ENCODE results near the gene NECAP2. TPM values are rescaled to one million over a fixed set of nuclear protein-coding genes. Genes with fewer than 3 reads are reported as not detected.

Gene NECAP2
- total RNA-seq, 1 experiment from 2014 or later, result 45.7 TPM

- H3K36me3 ChIP-seq, result no peaks in the 10 kb centered on the region
- H3K27ac ChIP-seq, result no peak overlapping the region
- H3K4me3 ChIP-seq, result no peak overlapping the region
- H3K27me3 ChIP-seq, result peaks cover 3% of the 10 kb centered on the region; the same call in 1 of the 2 replicates
- no peaks in the 10 kb centered on the region for H3K9me3 ChIP-seq (replicated peaks)
- DNase-seq, result no peak
- H3K4me1 ChIP-seq, result no peaks in the 10 kb centered on the region
These were observed 27.3 kb upstream of the NECAP2 start for GRCh38 chr1:16413191-16413590.

DNA sequence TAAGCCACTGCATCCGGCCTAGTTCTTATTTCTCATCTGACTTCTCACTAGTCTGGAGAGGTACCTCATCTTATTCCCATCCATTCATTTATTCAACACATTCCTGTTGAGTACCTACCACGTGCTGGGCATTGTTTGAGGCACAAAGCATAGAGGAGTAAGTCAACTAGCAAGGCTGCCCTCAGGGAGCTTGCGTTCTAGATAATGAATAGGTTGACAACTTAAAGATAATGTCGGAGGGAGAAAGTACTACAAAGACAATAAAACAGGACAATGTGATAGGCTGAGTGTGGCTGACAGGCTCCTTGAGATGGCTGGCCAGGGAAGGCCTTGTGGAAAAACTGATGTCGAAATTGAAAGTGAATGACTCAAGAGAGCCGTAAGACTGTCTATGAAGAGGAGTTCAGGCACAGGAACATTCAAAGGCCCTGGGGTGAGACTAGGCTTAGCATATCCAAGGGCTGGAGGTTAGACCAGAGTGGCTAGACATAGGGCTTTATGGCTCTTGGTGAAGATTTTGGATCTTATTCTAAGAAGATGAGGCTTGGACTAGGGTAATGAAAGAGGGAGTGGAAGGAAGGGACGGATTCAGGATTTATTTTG is 21.6 kb upstream of the NECAP2 start:
- Histone ChIP-seq H3K36me3 (no peaks in the 10 kb centered on the region), H3K27ac (no peak overlapping the region), H3K4me1 (no peaks in the 10 kb centered on the region), H3K9me3 (replicated peaks) (no peaks in the 10 kb centered on the region), H3K27me3 (no peaks in the 10 kb centered on the region; the same call in 1 of the 2 replicates), H3K4me3 (no peak overlapping the region)
- no peak for DNase-seq

DNA sequence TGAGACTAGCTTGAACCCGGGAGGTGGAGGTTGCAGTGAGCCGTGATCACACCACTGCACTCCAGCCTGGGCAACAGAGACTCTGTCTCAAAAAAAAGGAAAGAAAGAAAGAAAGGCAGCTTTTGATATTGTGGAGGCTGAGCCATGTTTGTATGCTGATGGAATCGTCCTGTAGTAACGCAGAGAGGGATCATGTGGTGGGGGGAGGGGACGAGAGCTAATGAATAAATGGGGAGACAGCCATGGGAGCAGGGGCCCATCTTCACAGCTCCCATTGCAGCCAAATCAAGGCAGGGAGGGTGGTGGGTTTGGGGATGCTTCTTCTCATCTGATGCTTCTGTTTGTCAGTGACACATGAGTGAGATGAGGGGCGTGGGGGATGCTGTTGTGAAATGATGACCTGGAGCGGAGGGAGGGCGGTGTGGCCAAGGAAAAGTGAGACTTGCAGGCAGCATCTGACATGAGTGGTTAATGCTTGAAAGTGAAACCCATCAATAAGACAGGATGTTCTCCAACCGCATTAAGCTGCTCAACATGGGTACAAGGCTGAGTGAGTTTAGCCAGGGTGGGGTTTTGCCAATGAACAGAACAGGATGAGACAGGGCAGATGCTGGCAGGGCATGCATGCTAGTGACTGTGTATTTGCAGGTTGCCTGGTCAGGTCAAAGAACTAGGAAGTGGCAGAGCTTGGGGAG is 20.0 kb upstream of the NECAP2 start:
- Histone ChIP-seq H3K4me3 (no peak overlapping the region), H3K27ac (no peak overlapping the region), H3K36me3 (no peaks in the 10 kb centered on the region), H3K27me3 (peaks cover 8% of the 10 kb centered on the region), H3K4me1 (no peaks in the 10 kb centered on the region), H3K9me3 (replicated peaks) (no peaks in the 10 kb centered on the region)
- no peak for DNase-seq

DNA sequence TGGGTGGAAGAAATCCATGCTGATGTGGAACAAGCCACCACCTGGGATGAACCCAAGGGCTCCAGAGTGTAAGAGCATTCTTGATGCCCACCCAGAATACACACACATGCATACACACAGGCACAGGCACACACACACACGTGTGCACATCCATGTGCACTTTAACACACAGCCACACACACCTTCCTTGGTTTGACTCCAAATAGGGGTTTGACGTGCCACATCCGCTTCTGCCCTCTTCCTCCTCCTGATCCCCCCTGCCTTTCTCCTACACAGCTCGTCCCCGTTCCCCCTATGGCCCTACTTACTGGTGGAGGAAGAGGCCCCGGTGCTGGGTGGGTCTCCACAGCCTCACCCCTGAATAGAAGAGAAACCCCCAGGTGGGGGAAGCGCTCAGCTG is 19.3 kb upstream of the NECAP2 start:
- Histone ChIP-seq H3K4me3 (no peak overlapping the region), H3K27me3 (peaks cover 8% of the 10 kb centered on the region), H3K9me3 (replicated peaks) (no peaks in the 10 kb centered on the region), H3K27ac (no peak overlapping the region), H3K36me3 (no peaks in the 10 kb centered on the region), H3K4me1 (no peaks in the 10 kb centered on the region)
- DNase-seq, result no peak

DNA sequence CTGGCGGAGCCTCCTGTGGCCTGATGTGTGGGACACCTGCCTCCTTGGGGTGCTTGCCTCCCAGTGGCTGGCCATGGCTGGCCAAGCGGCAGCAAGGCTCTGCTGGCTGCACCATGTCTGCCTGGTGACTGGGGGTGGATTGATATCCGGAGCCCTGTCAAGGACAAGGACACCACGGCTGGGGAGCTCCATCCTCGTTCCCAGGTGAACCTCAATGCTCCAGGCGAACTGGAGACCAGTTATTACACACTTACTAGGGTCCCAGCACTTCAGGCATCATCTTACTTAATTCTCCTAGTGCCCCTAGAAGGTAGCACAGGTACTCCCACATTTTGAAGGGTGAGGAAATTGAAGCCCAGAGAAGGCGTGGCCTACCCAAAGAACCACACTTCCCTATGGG is 18.5 kb upstream of the NECAP2 start:
- Histone ChIP-seq H3K9me3 (replicated peaks) (no peaks in the 10 kb centered on the region), H3K27me3 (peaks cover 8% of the 10 kb centered on the region), H3K4me1 (no peaks in the 10 kb centered on the region), H3K27ac (no peak overlapping the region), H3K4me3 (no peak overlapping the region), H3K36me3 (no peaks in the 10 kb centered on the region)
- no peak for DNase-seq

- no peak for DNase-seq
- Histone ChIP-seq H3K4me1 (no peaks in the 10 kb centered on the region), H3K9me3 (replicated peaks) (no peaks in the 10 kb centered on the region), H3K4me3 (no peak overlapping the region), H3K36me3 (no peaks in the 10 kb centered on the region), H3K27me3 (peaks cover 8% of the 10 kb centered on the region; the same call in 1 of the 2 replicates), H3K27ac (no peak overlapping the region)
These were observed 15.1 kb upstream of the NECAP2 start for GRCh38 chr1:16425125-16426025.

GRCh38 chr1:16430606-16431005 is 9.9 kb upstream of the NECAP2 start:
- DNase-seq, result peak; percentile 44 to 62
- H3K27ac ChIP-seq, result no peak overlapping the region
- H3K27me3 ChIP-seq, result no peaks in the 10 kb centered on the region

DNA sequence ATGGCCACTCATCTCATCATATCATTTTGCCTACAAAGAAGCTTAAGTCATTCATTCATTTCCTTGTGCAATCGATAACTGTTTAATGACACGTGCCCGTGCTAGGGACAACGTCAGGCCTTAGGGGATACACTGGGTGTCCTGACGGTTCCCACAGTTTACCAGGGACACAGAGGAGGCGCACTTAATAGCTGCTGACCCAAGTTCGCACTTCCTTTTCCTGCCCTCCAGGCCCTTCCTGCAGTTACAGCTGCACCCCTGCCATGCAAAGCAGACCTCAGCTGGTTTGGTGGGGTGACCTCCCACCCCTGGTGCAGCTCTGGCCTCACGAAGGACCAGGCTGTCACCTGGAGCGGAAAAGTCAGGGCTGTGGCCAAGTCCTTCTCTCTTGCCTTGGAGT is 7.5 kb upstream of the NECAP2 start:
- no peaks in the 10 kb centered on the region for H3K4me1 ChIP-seq
- no peaks in the 10 kb centered on the region for H3K9me3 ChIP-seq (replicated peaks)
- DNase-seq, result no peak
- H3K27me3 ChIP-seq, result no peaks in the 10 kb centered on the region
- no peaks in the 10 kb centered on the region for H3K36me3 ChIP-seq
- no peak overlapping the region for H3K4me3 ChIP-seq
- H3K27ac ChIP-seq, result no peak overlapping the region

More at GRCh38 chr1:16430606-16431005, 9.9 kb upstream of the NECAP2 start:
- Histone ChIP-seq H3K9me3 (replicated peaks) (no peaks in the 10 kb centered on the region), H3K4me1 (no peaks in the 10 kb centered on the region), H3K4me3 (no peak overlapping the region), H3K36me3 (no peaks in the 10 kb centered on the region)

GRCh38 chr1:16434007-16434406 is 6.5 kb upstream of the NECAP2 start:
- Histone ChIP-seq H3K4me3 (no peak overlapping the region), H3K36me3 (no peaks in the 10 kb centered on the region), H3K4me1 (no peaks in the 10 kb centered on the region), H3K27ac (no peak overlapping the region), H3K27me3 (no peaks in the 10 kb centered on the region), H3K9me3 (replicated peaks) (no peaks in the 10 kb centered on the region)
- no peak for DNase-seq

DNA sequence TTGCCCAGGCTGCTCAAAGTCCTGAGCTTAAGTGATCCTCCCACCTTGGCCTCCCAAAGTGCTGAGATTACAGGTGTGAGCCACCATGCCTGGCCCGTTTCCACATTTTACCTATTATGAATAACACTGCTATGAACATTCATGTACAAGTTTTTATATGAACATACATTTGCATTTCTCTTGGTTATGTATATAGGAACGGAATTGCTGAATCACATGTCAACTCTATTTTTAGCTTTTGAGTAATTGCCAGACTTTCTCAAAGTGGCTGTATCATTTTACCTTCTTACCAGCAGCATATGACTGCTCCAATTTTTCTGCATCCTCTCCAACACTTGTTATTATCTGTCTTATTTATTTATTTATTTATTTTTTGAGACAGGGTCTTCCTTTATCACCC is 6.0 kb upstream of the NECAP2 start:
- Histone ChIP-seq H3K27me3 (no peaks in the 10 kb centered on the region), H3K36me3 (no peaks in the 10 kb centered on the region), H3K4me1 (no peaks in the 10 kb centered on the region), H3K27ac (no peak overlapping the region), H3K4me3 (no peak overlapping the region), H3K9me3 (replicated peaks) (no peaks in the 10 kb centered on the region)
- no peak for DNase-seq

GRCh38 chr1:16436946-16437474 is 3.5 kb upstream of the NECAP2 start, which contains the start of gene SPATA21:
TSS of gene SPATA21 (minus strand) at chr1:16437424. CDS start at chr1:16431371, 6,053 bp downstream.
- Histone ChIP-seq H3K4me1 (no peaks in the 10 kb centered on the region), H3K27me3 (no peaks in the 10 kb centered on the region), H3K4me3 (no peak within 1 kb of the TSS), H3K9me3 (replicated peaks) (no peaks in the 10 kb centered on the region), H3K27ac (no peak within 1 kb of the TSS), H3K36me3 (no peaks in the 10 kb centered on the region)
- DNase-seq, result no peak

GRCh38 chr1:16438516-16438915 is 2.0 kb upstream of the NECAP2 start:
- Histone ChIP-seq H3K27ac (no peak overlapping the region), H3K9me3 (replicated peaks) (no peaks in the 10 kb centered on the region), H3K36me3 (no peaks in the 10 kb centered on the region; the same call in 1 of the 2 replicates), H3K4me3 (no peak overlapping the region), H3K4me1 (no peaks in the 10 kb centered on the region), H3K27me3 (no peaks in the 10 kb centered on the region)
- DNase-seq, result no peak

- Histone ChIP-seq H3K27me3 (no peaks in the 10 kb centered on the region), H3K4me1 (no peaks in the 10 kb centered on the region), H3K9me3 (replicated peaks) (no peaks in the 10 kb centered on the region), H3K36me3 (no peaks in the 10 kb centered on the region; the same call in 1 of the 2 replicates), H3K4me3 (no peak overlapping the region), H3K27ac (no peak overlapping the region)
- DNase-seq, result no peak
These were observed 1.6 kb upstream of the NECAP2 start for GRCh38 chr1:16438924-16439323.

DNA sequence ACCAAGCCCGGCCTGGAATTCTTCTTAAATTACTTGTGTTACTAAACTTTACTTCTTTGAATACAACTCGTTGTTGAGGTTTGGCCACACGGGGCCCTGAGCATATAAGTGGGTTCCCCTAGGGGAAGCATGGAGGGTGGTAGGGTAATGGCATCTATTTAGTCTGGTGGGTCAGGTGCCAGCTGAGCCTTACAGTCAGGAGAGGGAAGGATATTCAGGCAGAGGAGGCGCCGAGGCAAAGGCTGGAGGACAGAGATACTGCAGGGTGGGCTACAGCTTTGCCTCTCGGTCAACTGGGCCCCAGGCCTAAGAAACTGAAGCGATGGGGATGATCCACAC is 424 bp upstream of the NECAP2 start:
- no peaks in the 10 kb centered on the region for H3K9me3 ChIP-seq (replicated peaks)
- no peaks in the 10 kb centered on the region; the same call in 1 of the 2 replicates for H3K36me3 ChIP-seq
- DNase-seq, result no peak
- no peaks in the 10 kb centered on the region for H3K27me3 ChIP-seq
- no peaks in the 10 kb centered on the region for H3K4me1 ChIP-seq
- H3K27ac ChIP-seq, result peak overlapping the region; percentile 41; the same call in 1 of the 2 replicates
- peak overlapping the region; percentile 92 for H3K4me3 ChIP-seq

DNA sequence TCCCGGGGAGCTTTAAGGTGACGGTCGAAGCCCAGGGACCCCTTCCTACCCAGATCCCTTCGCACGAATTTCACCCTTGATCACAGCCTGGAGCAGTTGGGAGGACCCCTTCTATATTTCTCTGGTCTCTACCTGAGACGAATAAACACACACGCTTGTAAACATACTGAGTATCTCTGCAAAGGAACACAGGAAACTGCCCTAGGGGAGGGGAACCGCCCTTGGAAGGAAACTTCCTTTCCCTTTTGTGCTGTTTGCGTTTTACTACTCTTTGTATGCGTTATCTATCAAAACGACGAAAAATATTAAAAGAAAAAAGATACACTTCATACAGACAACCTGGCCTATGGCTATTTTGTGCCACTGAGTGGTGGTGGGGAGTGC is 750 bp downstream of the NECAP2 start:
- DNase-seq, result no peak
- peak overlapping the region; percentile 92 for H3K4me3 ChIP-seq
- no peaks in the 10 kb centered on the region for H3K27me3 ChIP-seq
- no peaks in the 10 kb centered on the region for H3K9me3 ChIP-seq (replicated peaks)
- no peaks in the 10 kb centered on the region; the same call in 1 of the 2 replicates for H3K36me3 ChIP-seq
- no peaks in the 10 kb centered on the region for H3K4me1 ChIP-seq
- peak overlapping the region; percentile 41 for H3K27ac ChIP-seq
